HL-60 (cell line): ENCODE measurements around the gene CTCF.

Source experiments
- CTCF ChIP-seq: IDR thresholded peaks from one replicate; pipeline ENCODE4 v1.5.1; 2011; ENCODE audit warnings: low read length, control low read depth, inconsistent platforms; ENCODE audit not compliant: insufficient read depth
- GABPA ChIP-seq: IDR thresholded peaks from 2 replicates; pipeline ENCODE4 v1.6.1; 2012; ENCODE audit warnings: low read depth

GRCh38 chr16:67535201-67535600, 27.1 kb upstream of the CTCF start:
- TF ChIP-seq CTCF = no peak
- no peak for TF ChIP-seq GABPA
